Liver (tissue), 9 donors: ENCODE results near the gene DNAJC27. TPM values are rescaled to one million over a fixed set of nuclear protein-coding genes. Genes with fewer than 3 reads are reported as not detected.

Experiments used
- DNase-seq: peaks from one replicate; pipeline ENCODE4 v3.0.0-alpha.2; 2017; ENCODE audit warnings: low spot score
- H3K27ac ChIP-seq, 2 donors: one replicate each; pipeline ENCODE4 v1.7.0; 2013; ENCODE audit warnings: inconsistent platforms in 2 of 2, low read length in 2 of 2, control low read depth in 1 of 2, low read depth in 1 of 2, mild to moderate bottlenecking in 1 of 2
- H3K27me3 ChIP-seq, 4 donors: one replicate each; pipeline versions ENCODE4 v1.6.1 to v1.7.0; 2013; ENCODE audit warnings: low read length in 3 of 4, inconsistent platforms in 1 of 4, mild to moderate bottlenecking in 1 of 4, moderate library complexity in 1 of 4; ENCODE audit not compliant: control insufficient read depth in 4 of 4, insufficient read depth in 4 of 4
- H3K36me3 ChIP-seq, 4 donors: one replicate each; pipeline versions ENCODE4 v1.6.1 to v1.7.0; 2013; ENCODE audit warnings: low read length in 3 of 4, mild to moderate bottlenecking in 3 of 4, low read depth in 1 of 4, moderate library complexity in 1 of 4; ENCODE audit not compliant: control insufficient read depth in 4 of 4, insufficient read depth in 3 of 4
- H3K4me1 ChIP-seq, 4 donors: one replicate each; pipeline versions ENCODE4 v1.6.1 to v1.7.0; 2013; ENCODE audit warnings: low read length in 3 of 4, mild to moderate bottlenecking in 3 of 4, moderate library complexity in 1 of 4; ENCODE audit not compliant: control insufficient read depth in 4 of 4, insufficient read depth in 4 of 4
- H3K4me3 ChIP-seq, 3 donors: one replicate each; pipeline versions ENCODE4 v1.6.1 to v1.7.0; 2013; ENCODE audit warnings: low read length in 3 of 3, control low read depth in 1 of 3, low read depth in 1 of 3, mild to moderate bottlenecking in 1 of 3
- H3K9ac ChIP-seq, 2 donors: one replicate each; pipeline ENCODE4 v1.7.0; 2013; ENCODE audit warnings: low read length in 2 of 2, mild to moderate bottlenecking in 2 of 2, moderate library complexity in 2 of 2, control low read depth in 1 of 2, low read depth in 1 of 2
- H3K9me3 ChIP-seq, 4 donors: one replicate each; pipeline versions ENCODE4 v1.6.1 to v1.7.0; 2013; ENCODE audit warnings: low read length in 3 of 4; ENCODE audit not compliant: control insufficient read depth in 4 of 4
- EGR1 ChIP-seq, 2 donors: IDR thresholded peaks; 2 replicates each; pipeline ENCODE4 v1.6.1; 2016 to 2018; ENCODE audit warnings: antibody characterized with exemption in 2 of 2, low read depth in 2 of 2
- FOXA1 ChIP-seq: IDR thresholded peaks from 2 replicates; pipeline ENCODE4 v1.6.1; 2016; ENCODE audit warnings: antibody characterized with exemption
- FOXA2 ChIP-seq: IDR thresholded peaks from 2 replicates; pipeline ENCODE4 v1.6.1; 2016; ENCODE audit warnings: antibody characterized with exemption
- GABPA ChIP-seq, 2 donors: IDR thresholded peaks in 1 of 2; conservative IDR thresholded peaks in 1 of 2; 2 replicates each; pipeline ENCODE4 v1.6.1; 2016; ENCODE audit warnings: antibody characterized with exemption in 2 of 2, mild to moderate bottlenecking in 1 of 2, moderate library complexity in 1 of 2
- HNF4A ChIP-seq, 2 donors: conservative IDR thresholded peaks; 2 replicates each; pipeline ENCODE4 v1.6.1; 2016; ENCODE audit warnings: antibody characterized with exemption in 2 of 2, mild to moderate bottlenecking in 2 of 2
- HNF4G ChIP-seq: IDR thresholded peaks from 2 replicates; pipeline ENCODE4 v1.6.1; 2016; ENCODE audit warnings: antibody characterized with exemption
- JUND ChIP-seq, 2 donors: IDR thresholded peaks; 2 replicates each; pipeline ENCODE4 v1.6.1; 2016; ENCODE audit warnings: antibody characterized with exemption in 2 of 2
- NR2F2 ChIP-seq: IDR thresholded peaks from 2 replicates; pipeline ENCODE4 v1.6.1; 2016; ENCODE audit warnings: antibody characterized with exemption
- RAD21 ChIP-seq, 2 donors: IDR thresholded peaks; 2 replicates each; pipeline ENCODE4 v1.6.1; 2016; ENCODE audit warnings: antibody characterized with exemption in 2 of 2, mild to moderate bottlenecking in 2 of 2
- RXRA ChIP-seq, 2 donors: IDR thresholded peaks; 2 replicates each; pipeline ENCODE4 v1.6.1; 2017 to 2018; ENCODE audit warnings: antibody characterized with exemption in 2 of 2, mild to moderate bottlenecking in 1 of 2
- SP1 ChIP-seq: IDR thresholded peaks from 2 replicates; pipeline ENCODE4 v1.6.1; 2018; ENCODE audit warnings: antibody characterized with exemption, mild to moderate bottlenecking
- TAF1 ChIP-seq: conservative IDR thresholded peaks from 2 replicates; pipeline ENCODE4 v1.6.1; 2016; ENCODE audit warnings: antibody characterized with exemption, mild to moderate bottlenecking
- YY1 ChIP-seq: IDR thresholded peaks from 2 replicates; pipeline ENCODE4 v1.6.1; 2016; ENCODE audit warnings: antibody characterized with exemption, mild to moderate bottlenecking
- whole genome bisulfite sequencing: extraction: QIAGEN DNeasy Blood & Tissue Kit; methylation state at CpG from one replicate; pipeline ENCODE4 v1.1.7; 2013; 5-methylcytosine and 5-hydroxymethylcytosine counted together
- polyA plus RNA-seq, 2 donors: library from polyadenylated mRNA; stranded (reverse) in 1 of 2; unstranded in 1 of 2; fragments of 200-250 nt in 1 of 2; fragments of >200 nt in 1 of 2; fragmentation: Nextera tagmentation in 1 of 2; extraction: Ambion mirVana in 1 of 2; gene quantifications; one replicate each; pipeline versions ENCODE4 v1.2.1 to v1.2.3, GENCODE V29; 2013 to 2015
- total RNA-seq, 2 donors: library from RNA; depleted of rRNA; stranded (reverse); fragments of >200 nt; gene quantifications; one replicate each; pipeline ENCODE4 v1.2.3, GENCODE V29; 2014
- TF ChIP-seq, protein P1 (sequence below): IDR thresholded peaks from 2 replicates; pipeline ENCODE4 v1.6.1; 2016; ENCODE audit warnings: antibody characterized with exemption
- TF ChIP-seq, protein P2 (sequence below): IDR thresholded peaks from 2 replicates; pipeline ENCODE4 v1.6.1; 2016; ENCODE audit warnings: antibody characterized with exemption
- TF ChIP-seq, protein P3 (sequence below): IDR thresholded peaks from 2 replicates; pipeline ENCODE4 v1.6.1; 2016; ENCODE audit warnings: antibody characterized with exemption, mild to moderate bottlenecking
- TF ChIP-seq, protein P4 (sequence below): fragments of 150-350 bp; IDR thresholded peaks from 2 replicates; pipeline ENCODE4 v1.5.1; 2017; ENCODE audit warnings: improper control_type of control experiment, low read depth, low read length; ENCODE audit not compliant: missing input control
- donor health status: healthy.
- donor health status: healthy.
- donor health status: healthy.
- donor health status: healthy.
- donor health status: healthy.

The DNAJC27 gene
- total and polyA plus RNA-seq, 4 donors, result 0.95 to 5.1 (median 3.1) TPM

DNA sequence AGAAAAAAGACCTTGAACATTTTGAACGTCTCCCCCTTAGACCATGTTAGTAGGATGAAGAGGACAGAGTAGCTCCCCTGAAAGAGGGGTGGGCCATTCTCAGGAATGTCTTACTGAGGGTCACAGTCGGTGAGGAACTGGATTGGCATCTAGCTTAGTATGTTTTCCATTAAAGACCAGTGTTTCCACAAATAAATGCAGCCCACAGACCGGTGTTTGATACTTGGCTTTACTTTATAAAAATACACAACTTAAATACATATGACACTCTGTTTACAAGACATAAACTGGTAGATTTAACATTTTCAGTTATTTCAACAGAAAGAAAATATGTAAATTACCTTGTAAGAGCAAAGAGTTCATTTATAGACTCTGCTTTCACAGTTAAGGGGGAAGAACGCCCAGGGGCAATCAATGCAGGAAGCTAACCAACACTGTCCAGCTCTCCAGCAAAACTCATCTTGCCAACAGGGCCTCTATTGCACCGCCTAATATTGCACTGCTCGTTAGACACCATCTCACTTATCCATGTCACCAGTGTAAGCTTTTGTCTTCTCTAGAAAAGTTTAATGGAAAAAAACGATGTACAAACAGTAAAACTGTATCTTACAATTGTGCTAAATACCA is 28.2 kb downstream of the DNAJC27 start:
- peaks cover 2 to 17% (median 8%) of the 10 kb centered on the region in 4 donors for H3K36me3 ChIP-seq
- no peaks in the 10 kb centered on the region for H3K9me3 ChIP-seq
- no peak for DNase-seq
- 94% methylated on average over 7 of the region's 7 CpGs for WGBS
- no peaks in the 10 kb centered on the region for H3K4me1 ChIP-seq
- no peaks in the 10 kb centered on the region for H3K27me3 ChIP-seq
- no peak overlapping the region for H3K4me3 ChIP-seq
- H3K9ac ChIP-seq, result no peak overlapping the region
- no peak overlapping the region for H3K27ac ChIP-seq
- no peak for TF ChIP-seq NR2F2
- no peak for TF ChIP-seq RXRA (IDR thresholded peaks at IDR 0.05)
- no peak for TF ChIP-seq HNF4G
- TF ChIP-seq JUND (IDR thresholded peaks at IDR 0.05), result no peak
- no peak for TF ChIP-seq TAF1
- no peak for TF ChIP-seq RAD21 (IDR thresholded peaks at IDR 0.05)
- TF ChIP-seq HNF4A (conservative IDR thresholded peaks at IDR 0.05), result no peak
- TF ChIP-seq, protein P1, sequence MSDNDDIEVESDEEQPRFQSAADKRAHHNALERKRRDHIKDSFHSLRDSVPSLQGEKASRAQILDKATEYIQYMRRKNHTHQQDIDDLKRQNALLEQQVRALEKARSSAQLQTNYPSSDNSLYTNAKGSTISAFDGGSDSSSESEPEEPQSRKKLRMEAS, result no peak
- TF ChIP-seq, protein P2, sequence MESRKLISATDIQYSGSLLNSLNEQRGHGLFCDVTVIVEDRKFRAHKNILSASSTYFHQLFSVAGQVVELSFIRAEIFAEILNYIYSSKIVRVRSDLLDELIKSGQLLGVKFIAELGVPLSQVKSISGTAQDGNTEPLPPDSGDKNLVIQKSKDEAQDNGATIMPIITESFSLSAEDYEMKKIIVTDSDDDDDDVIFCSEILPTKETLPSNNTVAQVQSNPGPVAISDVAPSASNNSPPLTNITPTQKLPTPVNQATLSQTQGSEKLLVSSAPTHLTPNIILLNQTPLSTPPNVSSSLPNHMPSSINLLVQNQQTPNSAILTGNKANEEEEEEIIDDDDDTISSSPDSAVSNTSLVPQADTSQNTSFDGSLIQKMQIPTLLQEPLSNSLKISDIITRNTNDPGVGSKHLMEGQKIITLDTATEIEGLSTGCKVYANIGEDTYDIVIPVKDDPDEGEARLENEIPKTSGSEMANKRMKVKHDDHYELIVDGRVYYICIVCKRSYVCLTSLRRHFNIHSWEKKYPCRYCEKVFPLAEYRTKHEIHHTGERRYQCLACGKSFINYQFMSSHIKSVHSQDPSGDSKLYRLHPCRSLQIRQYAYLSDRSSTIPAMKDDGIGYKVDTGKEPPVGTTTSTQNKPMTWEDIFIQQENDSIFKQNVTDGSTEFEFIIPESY, result no peak
- TF ChIP-seq, protein P3, sequence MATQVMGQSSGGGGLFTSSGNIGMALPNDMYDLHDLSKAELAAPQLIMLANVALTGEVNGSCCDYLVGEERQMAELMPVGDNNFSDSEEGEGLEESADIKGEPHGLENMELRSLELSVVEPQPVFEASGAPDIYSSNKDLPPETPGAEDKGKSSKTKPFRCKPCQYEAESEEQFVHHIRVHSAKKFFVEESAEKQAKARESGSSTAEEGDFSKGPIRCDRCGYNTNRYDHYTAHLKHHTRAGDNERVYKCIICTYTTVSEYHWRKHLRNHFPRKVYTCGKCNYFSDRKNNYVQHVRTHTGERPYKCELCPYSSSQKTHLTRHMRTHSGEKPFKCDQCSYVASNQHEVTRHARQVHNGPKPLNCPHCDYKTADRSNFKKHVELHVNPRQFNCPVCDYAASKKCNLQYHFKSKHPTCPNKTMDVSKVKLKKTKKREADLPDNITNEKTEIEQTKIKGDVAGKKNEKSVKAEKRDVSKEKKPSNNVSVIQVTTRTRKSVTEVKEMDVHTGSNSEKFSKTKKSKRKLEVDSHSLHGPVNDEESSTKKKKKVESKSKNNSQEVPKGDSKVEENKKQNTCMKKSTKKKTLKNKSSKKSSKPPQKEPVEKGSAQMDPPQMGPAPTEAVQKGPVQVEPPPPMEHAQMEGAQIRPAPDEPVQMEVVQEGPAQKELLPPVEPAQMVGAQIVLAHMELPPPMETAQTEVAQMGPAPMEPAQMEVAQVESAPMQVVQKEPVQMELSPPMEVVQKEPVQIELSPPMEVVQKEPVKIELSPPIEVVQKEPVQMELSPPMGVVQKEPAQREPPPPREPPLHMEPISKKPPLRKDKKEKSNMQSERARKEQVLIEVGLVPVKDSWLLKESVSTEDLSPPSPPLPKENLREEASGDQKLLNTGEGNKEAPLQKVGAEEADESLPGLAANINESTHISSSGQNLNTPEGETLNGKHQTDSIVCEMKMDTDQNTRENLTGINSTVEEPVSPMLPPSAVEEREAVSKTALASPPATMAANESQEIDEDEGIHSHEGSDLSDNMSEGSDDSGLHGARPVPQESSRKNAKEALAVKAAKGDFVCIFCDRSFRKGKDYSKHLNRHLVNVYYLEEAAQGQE, result no peak
- TF ChIP-seq EGR1 (IDR thresholded peaks at IDR 0.05; ENCODE audit: low read depth in 2 of 2), result no peak

DNA sequence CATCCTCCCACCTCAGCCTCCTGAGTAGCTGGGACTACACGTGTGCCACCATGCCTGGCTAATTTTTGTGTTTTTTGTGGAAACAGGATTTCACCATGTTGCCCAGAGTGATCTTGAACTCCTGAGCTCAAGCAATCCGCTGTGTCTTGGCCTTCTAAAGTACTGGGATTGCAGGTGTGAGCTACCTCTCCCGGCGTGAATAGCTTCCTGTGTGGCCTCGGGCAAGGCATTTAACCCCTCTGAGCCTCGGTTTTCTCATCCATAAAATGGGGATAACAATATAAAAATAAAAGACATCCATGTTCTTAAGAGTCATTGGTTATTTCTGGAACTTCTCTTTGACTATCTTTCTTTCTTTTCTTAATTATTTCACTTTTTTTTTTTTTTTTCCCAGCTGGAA is 32.4 kb downstream of the DNAJC27 start:
- no peak overlapping the region for H3K4me3 ChIP-seq
- no peaks in the 10 kb centered on the region for H3K4me1 ChIP-seq
- H3K9ac ChIP-seq, result no peak overlapping the region
- TF ChIP-seq, protein P4, sequence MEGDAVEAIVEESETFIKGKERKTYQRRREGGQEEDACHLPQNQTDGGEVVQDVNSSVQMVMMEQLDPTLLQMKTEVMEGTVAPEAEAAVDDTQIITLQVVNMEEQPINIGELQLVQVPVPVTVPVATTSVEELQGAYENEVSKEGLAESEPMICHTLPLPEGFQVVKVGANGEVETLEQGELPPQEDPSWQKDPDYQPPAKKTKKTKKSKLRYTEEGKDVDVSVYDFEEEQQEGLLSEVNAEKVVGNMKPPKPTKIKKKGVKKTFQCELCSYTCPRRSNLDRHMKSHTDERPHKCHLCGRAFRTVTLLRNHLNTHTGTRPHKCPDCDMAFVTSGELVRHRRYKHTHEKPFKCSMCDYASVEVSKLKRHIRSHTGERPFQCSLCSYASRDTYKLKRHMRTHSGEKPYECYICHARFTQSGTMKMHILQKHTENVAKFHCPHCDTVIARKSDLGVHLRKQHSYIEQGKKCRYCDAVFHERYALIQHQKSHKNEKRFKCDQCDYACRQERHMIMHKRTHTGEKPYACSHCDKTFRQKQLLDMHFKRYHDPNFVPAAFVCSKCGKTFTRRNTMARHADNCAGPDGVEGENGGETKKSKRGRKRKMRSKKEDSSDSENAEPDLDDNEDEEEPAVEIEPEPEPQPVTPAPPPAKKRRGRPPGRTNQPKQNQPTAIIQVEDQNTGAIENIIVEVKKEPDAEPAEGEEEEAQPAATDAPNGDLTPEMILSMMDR, result no peak
- TF ChIP-seq RXRA (IDR thresholded peaks at IDR 0.05), result no peak
- TF ChIP-seq SP1, result no peak
- TF ChIP-seq, protein P3, result no peak
- no peak for TF ChIP-seq RAD21 (IDR thresholded peaks at IDR 0.05)
- TF ChIP-seq NR2F2, result no peak
- TF ChIP-seq, protein P2, result no peak
- no peak for TF ChIP-seq JUND (IDR thresholded peaks at IDR 0.05)
- no peak for TF ChIP-seq YY1
- no peak for TF ChIP-seq GABPA (IDR thresholded peaks at IDR 0.05 in 1 of 2, conservative IDR thresholded peaks at IDR 0.05 in 1 of 2)
- TF ChIP-seq TAF1, result no peak
- no peak for TF ChIP-seq EGR1 (IDR thresholded peaks at IDR 0.05; ENCODE audit: low read depth in 2 of 2)
- no peak for TF ChIP-seq FOXA1
- no peak for TF ChIP-seq HNF4A (conservative IDR thresholded peaks at IDR 0.05)
- TF ChIP-seq, protein P1, result no peak
- no peak for TF ChIP-seq HNF4G
- TF ChIP-seq FOXA2, result no peak

More for the DNA sequence above, 32.4 kb downstream of the DNAJC27 start:
- H3K27ac ChIP-seq, result no peak overlapping the region
- no peaks in the 10 kb centered on the region for H3K27me3 ChIP-seq
- WGBS, result 87% methylated on average over 6 of the region's 6 CpGs
- no peaks in the 10 kb centered on the region for H3K9me3 ChIP-seq
- no peaks in the 10 kb centered on the region for H3K36me3 ChIP-seq
- no peak for DNase-seq
